Activated gamma-delta T cell (primary cell): ENCODE data around the gene ELFN2.

Source experiments
- DNase-seq: peaks from one replicate; lab custom pipeline; 2025; lab: John Stamatoyannopoulos, UW

ELFN2 gene

GRCh38 chr22:37384691-37385090 is 42.6 kb downstream of the ELFN2 start:
- no peak for DNase-seq

GRCh38 chr22:37383341-37383740 is 43.9 kb downstream of the ELFN2 start:
- no peak for DNase-seq

DNA sequence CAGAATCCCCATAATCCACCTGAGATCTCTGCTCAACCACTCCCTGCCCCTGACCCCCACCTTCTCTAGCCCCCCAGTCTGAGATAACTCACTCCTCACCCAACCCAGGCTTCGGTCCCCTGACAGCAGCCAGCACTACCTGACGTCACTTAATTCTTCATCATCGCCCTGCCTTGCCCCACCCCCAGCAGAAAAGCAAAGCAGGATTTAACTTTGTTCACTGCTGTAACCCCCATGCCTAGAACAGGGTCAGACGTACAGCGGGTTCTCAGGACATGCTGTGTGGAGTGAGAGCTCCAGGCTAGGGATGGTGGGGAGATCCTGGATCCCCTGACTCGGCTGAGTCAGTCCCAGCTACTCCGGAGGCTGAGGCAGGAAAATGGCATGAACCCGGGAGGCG is 45.8 kb downstream of the ELFN2 start:
- no peak for DNase-seq

- no peak for DNase-seq
Measured at GRCh38 chr22:37379722-37380121, 47.6 kb downstream of the ELFN2 start.

- no peak for DNase-seq
Measured at GRCh38 chr22:37379085-37379484, 48.2 kb downstream of the ELFN2 start.

DNA sequence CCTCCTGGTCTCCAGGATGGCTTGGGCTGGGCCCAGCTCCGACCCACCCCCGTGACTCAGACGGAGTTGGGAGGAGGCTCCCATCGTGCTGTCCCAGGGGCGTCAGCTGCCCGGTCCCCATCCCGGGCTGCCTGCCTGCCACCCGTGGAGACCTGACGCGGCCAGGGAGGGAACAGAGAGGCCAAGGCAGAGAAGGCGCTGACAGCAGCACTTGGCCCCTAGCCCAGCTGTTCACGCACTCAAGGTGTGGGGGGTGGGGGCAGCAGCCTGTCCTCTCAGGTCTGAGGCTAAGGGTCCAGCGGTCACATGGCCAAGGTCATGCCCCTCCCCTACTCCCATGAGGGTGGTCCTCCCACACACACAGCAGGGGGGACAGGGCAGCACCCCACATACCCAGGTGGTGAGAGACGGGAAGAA is 48.6 kb downstream of the ELFN2 start:
- DNase-seq: no peak

- DNase-seq: no peak
Measured at GRCh38 chr22:37377927-37378326, 49.4 kb downstream of the ELFN2 start.

- DNase-seq: no peak
Measured at GRCh38 chr22:37377138-37377537, 50.1 kb downstream of the ELFN2 start.

DNA sequence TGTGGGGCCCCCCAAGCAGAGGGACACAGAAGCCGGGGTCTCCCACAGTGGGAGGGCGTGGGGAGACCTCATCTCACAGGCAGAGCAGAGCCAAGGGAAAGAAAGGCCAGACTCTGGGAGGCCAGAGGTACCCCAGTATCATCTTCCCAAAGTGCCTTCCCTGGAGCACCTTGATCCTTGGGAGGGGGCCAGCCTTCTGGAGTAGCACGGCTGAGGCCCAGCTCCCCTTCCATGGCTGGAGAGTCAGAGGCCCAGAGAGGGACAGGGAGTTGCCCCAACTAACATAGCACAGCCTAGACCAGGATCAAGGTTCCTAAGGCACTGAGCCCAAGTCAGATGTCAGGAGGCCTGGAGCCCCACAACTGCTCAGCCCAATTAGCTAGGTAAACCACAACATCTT is 50.6 kb downstream of the ELFN2 start:
- no peak for DNase-seq

GRCh38 chr22:37375801-37376200 is 51.5 kb downstream of the ELFN2 start:
- no peak for DNase-seq

DNA sequence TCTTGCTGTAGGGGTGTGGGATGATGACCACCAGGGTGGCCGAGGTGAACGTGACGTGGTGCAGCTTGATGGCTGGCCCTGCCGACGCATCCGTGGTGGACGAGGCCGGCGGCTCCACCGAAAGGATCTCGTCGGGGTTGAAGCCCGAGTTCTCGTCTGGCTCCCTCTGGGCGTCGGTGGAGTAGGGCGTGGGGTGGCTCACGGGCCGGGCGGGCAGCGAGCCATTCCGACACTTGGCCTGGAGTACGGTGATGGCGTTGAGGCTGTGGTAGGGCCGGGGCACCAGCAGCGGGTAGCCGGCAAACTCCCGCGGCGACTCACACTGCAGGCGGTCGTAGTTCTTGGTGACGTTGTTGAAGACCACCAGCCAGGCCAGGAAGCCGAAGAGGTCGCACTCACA is 52.7 kb downstream of the ELFN2 start:
- DNase-seq: no peak

- no peak for DNase-seq
Measured at GRCh38 chr22:37373451-37373850, 53.8 kb downstream of the ELFN2 start.

- DNase-seq: no peak
Measured at GRCh38 chr22:37371911-37372310, 55.4 kb downstream of the ELFN2 start.

GRCh38 chr22:37371491-37371890 is 55.8 kb downstream of the ELFN2 start:
- DNase-seq: no peak

- no peak for DNase-seq
Measured at GRCh38 chr22:37370306-37370979, 56.8 kb downstream of the ELFN2 start.

- no peak for DNase-seq
Measured at GRCh38 chr22:37369483-37369882, 57.8 kb downstream of the ELFN2 start.

DNA sequence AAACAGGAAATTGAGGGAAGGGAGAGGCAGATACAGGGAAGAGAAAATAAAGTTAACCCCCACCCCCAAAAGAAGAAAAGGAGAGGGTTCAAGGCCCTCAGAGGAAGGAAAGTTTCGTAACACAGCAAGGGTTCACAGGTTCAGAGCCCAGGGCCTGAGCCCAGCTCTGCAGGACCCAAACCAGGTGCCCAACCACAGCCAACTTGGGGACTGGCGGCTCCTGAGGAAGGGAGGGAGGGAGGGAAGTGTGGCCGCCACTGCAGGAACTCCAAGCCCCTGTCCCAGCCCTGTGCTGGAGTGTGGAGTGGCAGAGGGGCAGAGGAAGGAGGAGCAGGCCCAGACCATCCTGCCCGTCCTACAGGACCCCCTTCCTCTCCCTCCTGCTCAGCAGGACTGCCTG is 59.2 kb downstream of the ELFN2 start:
- no peak for DNase-seq

GRCh38 chr22:37366601-37367000 is 60.7 kb downstream of the ELFN2 start:
- no peak for DNase-seq

DNA sequence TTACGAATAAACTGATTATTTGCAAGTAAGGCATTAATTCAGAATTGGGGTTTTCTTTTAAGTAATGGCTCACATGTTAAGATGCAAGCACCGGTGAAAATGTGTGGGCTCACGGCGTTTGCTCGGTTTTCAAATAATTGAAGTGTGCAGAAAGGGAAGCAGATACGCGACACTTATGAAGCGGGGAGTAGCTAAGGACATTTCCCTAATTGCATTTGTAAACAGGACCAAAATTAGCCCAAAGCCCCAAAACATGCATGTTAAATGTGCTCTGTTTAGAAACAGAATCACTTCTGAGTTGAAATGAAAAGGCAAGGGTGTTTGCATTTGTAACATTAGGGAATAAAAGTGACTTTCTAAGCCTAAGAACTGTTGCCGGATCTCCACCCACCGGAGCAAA is 61.3 kb downstream of the ELFN2 start:
- DNase-seq: no peak

GRCh38 chr22:37363261-37363992 is 63.9 kb downstream of the ELFN2 start:
- no peak for DNase-seq

DNA sequence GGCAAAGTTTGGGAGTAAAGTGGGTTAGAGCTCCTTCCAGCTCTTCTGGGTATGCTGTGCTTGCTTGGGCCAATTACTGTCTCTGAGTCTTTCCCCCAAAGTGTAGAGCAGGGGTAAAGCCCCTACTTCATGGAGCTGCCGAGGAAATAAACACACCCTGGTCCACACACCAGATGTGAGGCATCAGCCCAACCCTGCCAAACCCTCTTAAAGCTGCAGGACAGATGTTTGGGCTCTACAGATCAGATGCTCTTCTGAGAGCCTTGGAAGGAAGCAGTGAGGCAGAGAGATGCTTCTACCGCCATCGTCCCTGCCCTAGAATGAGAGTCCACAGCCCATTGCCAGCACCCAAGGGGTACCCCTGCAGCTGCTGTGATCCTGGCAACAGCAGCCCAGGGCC is 64.7 kb downstream of the ELFN2 start:
- DNase-seq: no peak

- DNase-seq: no peak
Measured at GRCh38 chr22:37358917-37359316, 68.4 kb downstream of the ELFN2 start.

- DNase-seq: no peak
Measured at GRCh38 chr22:37358386-37358785, 68.9 kb downstream of the ELFN2 start.
